ENCODE results near the gene RPS27A.
"Not testable (repeated sequence)": the region's sequence is repeated elsewhere in the genome, so short reads cannot be mapped to it uniquely, and the experiment has no call there.

GRCh38 chr2:55259586-55259985, 27.1 kb downstream of the RPS27A start:
- not testable (repeated sequence) for TF ChIP-seq ESRRG (CRISPR knock-in tag; IDR thresholded peaks at IDR 0.05); TCF4 (CRISPR knock-in tag; IDR thresholded peaks at IDR 0.05; ENCODE audit: borderline replicate concordance); PATZ1 (CRISPR knock-in tag; IDR thresholded peaks at IDR 0.05; ENCODE audit: borderline replicate concordance); ZFP30 (CRISPR knock-in tag; IDR thresholded peaks at IDR 0.05); ZFP3 (CRISPR knock-in tag; IDR thresholded peaks at IDR 0.05); ARNTL (CRISPR knock-in tag; IDR thresholded peaks at IDR 0.05; ENCODE audit: borderline replicate concordance, low read depth); PPARA (CRISPR knock-in tag; IDR thresholded peaks at IDR 0.05; ENCODE audit: borderline replicate concordance); ZC3H10 (CRISPR knock-in tag; IDR thresholded peaks at IDR 0.05); TSHZ2 (CRISPR knock-in tag; IDR thresholded peaks at IDR 0.05); CREB5 (CRISPR knock-in tag; IDR thresholded peaks at IDR 0.05; ENCODE audit: low read depth); POU6F1 (CRISPR knock-in tag; IDR thresholded peaks at IDR 0.05; ENCODE audit: borderline replicate concordance, low read depth)
